Activated naive CD4-positive, alpha-beta T cell treated with anti-CD3 and anti-CD28 coated beads, Interleukin-2, amount 50 U/mL, for 24 hours (primary cell): ENCODE data around the gene GRIN3A.
"Not testable (repeated sequence)": the region's sequence is repeated elsewhere in the genome, so short reads cannot be mapped to it uniquely, and the experiment has no call there.

Experiments
- H3K27ac Mint-ChIP-seq: one replicate; pipeline ENCODE4 v1.8.0; 2021; ENCODE audit warnings: mild to moderate bottlenecking, mixed read lengths
- H3K27me3 Mint-ChIP-seq: one replicate; pipeline ENCODE4 v1.8.0; 2021; ENCODE audit warnings: mixed read lengths
- H3K36me3 Mint-ChIP-seq: one replicate; pipeline ENCODE4 v1.8.0; 2021; ENCODE audit warnings: mixed read lengths
- H3K4me1 Mint-ChIP-seq: one replicate; pipeline ENCODE4 v1.8.0; 2021; ENCODE audit warnings: mixed read lengths
- H3K4me3 Mint-ChIP-seq: one replicate; pipeline ENCODE4 v1.8.0; 2021; ENCODE audit warnings: mild to moderate bottlenecking, mixed read lengths
- H3K9me3 Mint-ChIP-seq: one replicate; pipeline ENCODE4 v1.8.0; 2021; ENCODE audit warnings: mixed read lengths

Gene GRIN3A

GRCh38 chr9:101738566-101739183, at the start of gene GRIN3A:
GRIN3A (minus strand) TSS chr9:101738647; CDS start chr9:101737979, 668 bp downstream.
- Mint-ChIP-seq H3K4me3 (peak within 1 kb of the TSS; percentile 73), H3K4me1 (peaks cover 5% of the 10 kb centered on the region), H3K27me3 (peaks cover 52% of the 10 kb centered on the region), H3K27ac (no peak within 1 kb of the TSS), H3K9me3 (no peaks in the 10 kb centered on the region), H3K36me3 (no peaks in the 10 kb centered on the region)

- peaks cover 11% of the 10 kb centered on the region for H3K27me3 Mint-ChIP-seq
- no peaks in the 10 kb centered on the region for H3K9me3 Mint-ChIP-seq
- no peaks in the 10 kb centered on the region for H3K4me1 Mint-ChIP-seq
- H3K36me3 Mint-ChIP-seq: no peaks in the 10 kb centered on the region
- no peak overlapping the region for H3K4me3 Mint-ChIP-seq
- no peak overlapping the region for H3K27ac Mint-ChIP-seq
Measured at GRCh38 chr9:101787891-101788290, 49.4 kb upstream of the GRIN3A start.

GRCh38 chr9:101778332-101778731, 39.9 kb upstream of the GRIN3A start:
- no peaks in the 10 kb centered on the region for H3K36me3 Mint-ChIP-seq
- no peaks in the 10 kb centered on the region for H3K9me3 Mint-ChIP-seq
- peaks cover 4% of the 10 kb centered on the region for H3K27me3 Mint-ChIP-seq
- H3K4me1 Mint-ChIP-seq: no peaks in the 10 kb centered on the region
- no peak overlapping the region for H3K27ac Mint-ChIP-seq
- H3K4me3 Mint-ChIP-seq: no peak overlapping the region

- Mint-ChIP-seq H3K27me3 (peaks cover 9% of the 10 kb centered on the region), H3K9me3 (no peaks in the 10 kb centered on the region), H3K36me3 (no peaks in the 10 kb centered on the region), H3K4me3 (no peak overlapping the region), H3K4me1 (peaks cover 4% of the 10 kb centered on the region), H3K27ac (no peak overlapping the region)
Measured at GRCh38 chr9:101764472-101764871, 26.0 kb upstream of the GRIN3A start.

- peaks cover 4% of the 10 kb centered on the region for H3K27me3 Mint-ChIP-seq
- no peaks in the 10 kb centered on the region for H3K9me3 Mint-ChIP-seq
- no peaks in the 10 kb centered on the region for H3K4me1 Mint-ChIP-seq
Measured at GRCh38 chr9:101758304-101758930, 20.0 kb upstream of the GRIN3A start.

GRCh38 chr9:101753716-101754115, 15.3 kb upstream of the GRIN3A start:
- Mint-ChIP-seq H3K27ac (no peak overlapping the region), H3K9me3 (no peaks in the 10 kb centered on the region), H3K4me1 (no peaks in the 10 kb centered on the region), H3K27me3 (peaks cover 4% of the 10 kb centered on the region), H3K4me3 (no peak overlapping the region), H3K36me3 (no peaks in the 10 kb centered on the region)

More at GRCh38 chr9:101758304-101758930, 20.0 kb upstream of the GRIN3A start:
- Mint-ChIP-seq H3K36me3 (no peaks in the 10 kb centered on the region), H3K27ac (no peak overlapping the region), H3K4me3 (no peak overlapping the region)

- no peaks in the 10 kb centered on the region for H3K4me1 Mint-ChIP-seq
- peaks cover 8% of the 10 kb centered on the region for H3K27me3 Mint-ChIP-seq
- no peak overlapping the region for H3K27ac Mint-ChIP-seq
- H3K36me3 Mint-ChIP-seq: no peaks in the 10 kb centered on the region
- no peaks in the 10 kb centered on the region for H3K9me3 Mint-ChIP-seq
- no peak overlapping the region for H3K4me3 Mint-ChIP-seq
Measured at GRCh38 chr9:101751895-101752294, 13.4 kb upstream of the GRIN3A start.

GRCh38 chr9:101739311-101739710, 864 bp upstream of the GRIN3A start:
- peaks cover 5% of the 10 kb centered on the region for H3K4me1 Mint-ChIP-seq
- no peak overlapping the region for H3K27ac Mint-ChIP-seq
- no peaks in the 10 kb centered on the region for H3K36me3 Mint-ChIP-seq
- H3K9me3 Mint-ChIP-seq: no peaks in the 10 kb centered on the region
- peaks cover 50% of the 10 kb centered on the region for H3K27me3 Mint-ChIP-seq
- no peak overlapping the region for H3K4me3 Mint-ChIP-seq

- peaks cover 5% of the 10 kb centered on the region for H3K4me1 Mint-ChIP-seq
- peaks cover 52% of the 10 kb centered on the region for H3K27me3 Mint-ChIP-seq
- H3K9me3 Mint-ChIP-seq: no peaks in the 10 kb centered on the region
- no peaks in the 10 kb centered on the region for H3K36me3 Mint-ChIP-seq
- H3K4me3 Mint-ChIP-seq: peak overlapping the region; percentile 73
- no peak overlapping the region for H3K27ac Mint-ChIP-seq
Measured at GRCh38 chr9:101737705-101738565, 512 bp downstream of the GRIN3A start.

- Mint-ChIP-seq H3K27ac (no peak overlapping the region), H3K9me3 (no peaks in the 10 kb centered on the region), H3K4me1 (peaks cover 5% of the 10 kb centered on the region), H3K27me3 (peaks cover 56% of the 10 kb centered on the region), H3K36me3 (no peaks in the 10 kb centered on the region), H3K4me3 (no peak overlapping the region)
Measured at GRCh38 chr9:101737165-101737704, 1.2 kb downstream of the GRIN3A start.

- no peak overlapping the region for H3K4me3 Mint-ChIP-seq
- peaks cover 5% of the 10 kb centered on the region for H3K4me1 Mint-ChIP-seq
- no peaks in the 10 kb centered on the region for H3K36me3 Mint-ChIP-seq
- no peak overlapping the region for H3K27ac Mint-ChIP-seq
- H3K9me3 Mint-ChIP-seq: no peaks in the 10 kb centered on the region
- peaks cover 55% of the 10 kb centered on the region for H3K27me3 Mint-ChIP-seq
Measured at GRCh38 chr9:101736717-101737116, 1.7 kb downstream of the GRIN3A start.

GRCh38 chr9:101731429-101731828, 7.0 kb downstream of the GRIN3A start:
- Mint-ChIP-seq H3K36me3 (no peaks in the 10 kb centered on the region), H3K4me1 (no peaks in the 10 kb centered on the region), H3K4me3 (no peak overlapping the region), H3K27me3 (peaks cover 18% of the 10 kb centered on the region), H3K27ac (no peak overlapping the region), H3K9me3 (no peaks in the 10 kb centered on the region)

- Mint-ChIP-seq H3K27ac (no peak overlapping the region), H3K27me3 (peaks cover 6% of the 10 kb centered on the region), H3K4me1 (no peaks in the 10 kb centered on the region), H3K36me3 (no peaks in the 10 kb centered on the region), H3K4me3 (no peak overlapping the region), H3K9me3 (no peaks in the 10 kb centered on the region)
Measured at GRCh38 chr9:101727612-101728524, 10.6 kb downstream of the GRIN3A start.

- H3K9me3 Mint-ChIP-seq, H3K4me1 Mint-ChIP-seq, H3K4me3 Mint-ChIP-seq, H3K27ac Mint-ChIP-seq, H3K36me3 Mint-ChIP-seq, H3K27me3 Mint-ChIP-seq: not testable (repeated sequence)
Measured at GRCh38 chr9:101724271-101724670, 14.2 kb downstream of the GRIN3A start.

- H3K9me3 Mint-ChIP-seq: no peaks in the 10 kb centered on the region
- peaks cover 3% of the 10 kb centered on the region for H3K27me3 Mint-ChIP-seq
- no peaks in the 10 kb centered on the region for H3K36me3 Mint-ChIP-seq
- H3K4me3 Mint-ChIP-seq: no peak overlapping the region
- no peak overlapping the region for H3K27ac Mint-ChIP-seq
- H3K4me1 Mint-ChIP-seq: no peaks in the 10 kb centered on the region
Measured at GRCh38 chr9:101718192-101718591, 20.3 kb downstream of the GRIN3A start.
